Lung microvascular endothelial cell (primary cell): ENCODE data around the gene OVCA2. TPM values are rescaled to one million over a fixed set of nuclear protein-coding genes. Genes with fewer than 3 reads are reported as not detected.
"Not testable (repeated sequence)": the region's sequence is repeated elsewhere in the genome, so short reads cannot be mapped to it uniquely, and the experiment has no call there.

ENCODE experiments used
- DNase-seq, 2 donors: peaks; one replicate each; pipeline versions ENCODE4 v3.0.0 to v3.0.0-alpha.2; 2010; ENCODE audit warnings: low read depth in 2 of 2
- total RNA-seq: library from RNA; depleted of rRNA; stranded (reverse); fragments of >200 nt; gene quantifications from 2 replicates; pipeline ENCODE4 v1.2.1, GENCODE V29; 2014

Gene OVCA2
- total RNA-seq, 1 donor from 2014 or later = 48.2 TPM

GRCh38 chr17:2013220-2013993, 28.4 kb upstream of the OVCA2 start:
- not testable (repeated sequence) for DNase-seq

- no peak for DNase-seq
These were observed 27.9 kb upstream of the OVCA2 start for GRCh38 chr17:2013994-2014317.

- DNase-seq = no peak
These were observed 26.5 kb upstream of the OVCA2 start for GRCh38 chr17:2015314-2015713.

- no peak for DNase-seq
These were observed 25.3 kb upstream of the OVCA2 start for GRCh38 chr17:2016494-2016893.

GRCh38 chr17:2017274-2017941, 24.4 kb upstream of the OVCA2 start:
- peak in 1 of 2 donors; percentile 24 for DNase-seq

GRCh38 chr17:2018716-2019510, 22.9 kb upstream of the OVCA2 start:
- no peak for DNase-seq

- DNase-seq = no peak
These were observed 22.1 kb upstream of the OVCA2 start for GRCh38 chr17:2019723-2020122.

GRCh38 chr17:2020721-2021120, 21.1 kb upstream of the OVCA2 start:
- DNase-seq = peak in 1 of 2 donors; percentile 80

GRCh38 chr17:2022647-2023240, 19.1 kb upstream of the OVCA2 start:
- DNase-seq = no peak

GRCh38 chr17:2023256-2023655, 18.6 kb upstream of the OVCA2 start:
- DNase-seq = no peak

- peak in 1 of 2 donors; percentile 72 for DNase-seq
These were observed 17.9 kb upstream of the OVCA2 start for GRCh38 chr17:2023692-2024571.

- DNase-seq = no peak
These were observed 17.1 kb upstream of the OVCA2 start for GRCh38 chr17:2024572-2025219.

- DNase-seq = peak in 1 of 2 donors; percentile 54
These were observed 16.6 kb upstream of the OVCA2 start, which contains the start of gene RTN4RL1 for GRCh38 chr17:2025220-2025621. Gene RTN4RL1 (minus strand): TSS chr17:2025334. CDS start chr17:2024865, 469 bp downstream.

- peak; percentile 63 to 78 for DNase-seq
These were observed 16.1 kb upstream of the OVCA2 start for GRCh38 chr17:2025622-2026309.

GRCh38 chr17:2027528-2028233, 14.1 kb upstream of the OVCA2 start:
- DNase-seq = no peak

GRCh38 chr17:2028234-2028614, 13.6 kb upstream of the OVCA2 start:
- DNase-seq = no peak

- no peak for DNase-seq
These were observed 13.1 kb upstream of the OVCA2 start for GRCh38 chr17:2028737-2029136.

GRCh38 chr17:2029911-2030778, 11.7 kb upstream of the OVCA2 start, which contains the start of gene DPH1:
Gene DPH1 (plus strand): TSS chr17:2030153. CDS start chr17:2030170, 17 bp downstream.
- peak; percentile 93 for DNase-seq
